ENCODE measurements around the gene CHMP4B.

GRCh38 chr20:33822991-33823390, 11.8 kb downstream of the CHMP4B start:
- TF ChIP-seq EZH2 (optimal IDR thresholded peaks at IDR 0.05; ENCODE audit: low read depth, low read length): no peak
- no peak for TF ChIP-seq CTCF (IDR thresholded peaks at IDR 0.05; ENCODE audit: low read length)
- no peak for TF ChIP-seq EZH2phosphoT487 (IDR thresholded peaks at IDR 0.05; ENCODE audit: low read length)
